ENCODE data around the gene FXYD4.

DNA sequence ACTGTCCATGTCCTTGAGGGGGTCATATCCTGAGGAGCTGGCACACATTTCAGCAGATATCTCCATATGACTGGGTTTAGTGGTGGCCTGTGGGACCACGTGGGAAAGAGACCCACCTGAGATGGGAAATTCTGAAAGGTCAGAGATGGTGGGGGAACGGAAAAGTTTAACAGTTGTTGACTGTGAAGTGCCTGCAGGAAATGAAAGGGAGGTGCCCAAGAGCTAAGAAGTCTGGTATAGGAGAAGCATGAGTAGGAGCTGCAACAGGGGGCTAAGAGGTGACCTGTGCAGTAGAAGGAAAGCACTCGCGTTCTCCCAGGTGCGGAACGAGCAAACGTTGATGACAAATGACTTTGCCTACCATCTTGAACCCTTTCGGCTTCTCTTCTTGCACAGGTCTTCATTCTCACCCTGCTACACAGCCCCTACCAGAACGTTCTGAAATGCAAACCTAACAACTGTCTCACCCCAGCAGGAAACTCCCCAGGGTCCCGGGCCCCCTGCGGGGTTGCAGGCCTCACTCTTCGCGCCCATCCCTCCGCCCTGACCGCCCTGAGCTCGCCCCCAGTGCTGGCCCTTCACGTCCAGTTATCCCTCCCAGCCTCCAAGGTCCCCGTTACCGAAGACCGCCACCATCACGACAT, 9.8 kb upstream of the FXYD4 start:
- TF ChIP-seq EZH2 (IDR thresholded peaks at IDR 0.05) (no peak), POLR2AphosphoS5 (IDR thresholded peaks at IDR 0.05; ENCODE audit: borderline replicate concordance, low read depth, low read length) (no peak), FOXP2 (optimal IDR thresholded peaks at IDR 0.05; ENCODE audit: control extremely low read depth, extremely low read length, insufficient read depth) (no peak)
